Measurements from ENCODE around the gene DIAPH1.

DNA sequence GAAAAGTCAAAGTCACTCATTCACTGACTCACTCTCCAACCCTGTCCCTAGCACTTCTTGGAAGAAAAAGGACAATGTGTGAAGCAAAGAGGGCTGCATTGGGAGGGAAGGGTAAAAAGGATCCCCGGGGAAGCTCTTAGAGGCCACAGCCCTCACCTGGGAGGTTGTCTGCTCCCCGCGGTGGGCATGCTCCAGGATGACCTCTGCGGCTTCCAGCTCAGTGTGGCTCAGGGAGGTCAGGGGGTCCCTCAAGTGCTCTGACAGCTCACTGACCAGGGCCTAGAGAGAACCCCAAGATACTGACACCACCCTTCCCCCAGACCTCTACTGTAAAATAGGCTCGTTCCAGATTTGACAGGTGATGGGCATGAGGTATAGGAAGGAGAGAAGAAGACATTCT lies 28.4 kb upstream of the DIAPH1 start:
- TF ChIP-seq, protein P1, sequence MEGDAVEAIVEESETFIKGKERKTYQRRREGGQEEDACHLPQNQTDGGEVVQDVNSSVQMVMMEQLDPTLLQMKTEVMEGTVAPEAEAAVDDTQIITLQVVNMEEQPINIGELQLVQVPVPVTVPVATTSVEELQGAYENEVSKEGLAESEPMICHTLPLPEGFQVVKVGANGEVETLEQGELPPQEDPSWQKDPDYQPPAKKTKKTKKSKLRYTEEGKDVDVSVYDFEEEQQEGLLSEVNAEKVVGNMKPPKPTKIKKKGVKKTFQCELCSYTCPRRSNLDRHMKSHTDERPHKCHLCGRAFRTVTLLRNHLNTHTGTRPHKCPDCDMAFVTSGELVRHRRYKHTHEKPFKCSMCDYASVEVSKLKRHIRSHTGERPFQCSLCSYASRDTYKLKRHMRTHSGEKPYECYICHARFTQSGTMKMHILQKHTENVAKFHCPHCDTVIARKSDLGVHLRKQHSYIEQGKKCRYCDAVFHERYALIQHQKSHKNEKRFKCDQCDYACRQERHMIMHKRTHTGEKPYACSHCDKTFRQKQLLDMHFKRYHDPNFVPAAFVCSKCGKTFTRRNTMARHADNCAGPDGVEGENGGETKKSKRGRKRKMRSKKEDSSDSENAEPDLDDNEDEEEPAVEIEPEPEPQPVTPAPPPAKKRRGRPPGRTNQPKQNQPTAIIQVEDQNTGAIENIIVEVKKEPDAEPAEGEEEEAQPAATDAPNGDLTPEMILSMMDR (conservative IDR thresholded peaks at IDR 0.05), result no peak
- TF ChIP-seq EZH2 (IDR thresholded peaks at IDR 0.05; ENCODE audit: low read depth), result no peak

All from PC-9 (cell line).